NCI-H526 treated with DMSO at 0.1 percent for 48 hours (cell line): ENCODE measurements around the gene PRAMEF4.
"Not testable (repeated sequence)": the region's sequence is repeated elsewhere in the genome, so short reads cannot be mapped to it uniquely, and the experiment has no call there.

ENCODE experiments used
- DNase-seq: peaks from one replicate; lab custom pipeline; 2025; lab: John Stamatoyannopoulos, UW

Gene PRAMEF4

GRCh38 chr1:12886101-12886500 is at the start of gene PRAMEF4:
Gene PRAMEF4, minus strand, starts transcription at chr1:12886201. Its CDS starts 2,807 bp downstream, at chr1:12883394.
- DNase-seq = not testable (repeated sequence)

GRCh38 chr1:12924368-12924767 is 38.4 kb upstream of the PRAMEF4 start:
- not testable (repeated sequence) for DNase-seq

- DNase-seq = not testable (repeated sequence)
Measured at GRCh38 chr1:12921749-12922148, 35.7 kb upstream of the PRAMEF4 start.

GRCh38 chr1:12916310-12916709 is 30.3 kb upstream of the PRAMEF4 start, which contains the start of gene PRAMEF7:
Gene PRAMEF7, plus strand, starts transcription at chr1:12916610. Its CDS starts 1,083 bp downstream, at chr1:12917693.
- DNase-seq = not testable (repeated sequence)

- DNase-seq = not testable (repeated sequence)
Measured at GRCh38 chr1:12903793-12904572, 18.0 kb upstream of the PRAMEF4 start.

GRCh38 chr1:12899186-12899585 is 13.2 kb upstream of the PRAMEF4 start:
- DNase-seq = not testable (repeated sequence)

- DNase-seq = not testable (repeated sequence)
Measured at GRCh38 chr1:12898170-12898569, 12.2 kb upstream of the PRAMEF4 start, which contains the start of gene PRAMEF10. Gene PRAMEF10, minus strand, starts transcription at chr1:12898270. Its CDS starts 2,423 bp downstream, at chr1:12895847.

GRCh38 chr1:12878453-12878852 is 7.5 kb downstream of the PRAMEF4 start:
- not testable (repeated sequence) for DNase-seq

- not testable (repeated sequence) for DNase-seq
Measured at GRCh38 chr1:12863131-12863880, 22.7 kb downstream of the PRAMEF4 start.

- DNase-seq = not testable (repeated sequence)
Measured at GRCh38 chr1:12856786-12857185, 29.2 kb downstream of the PRAMEF4 start, which contains the start of gene PRAMEF2. Gene PRAMEF2, plus strand, starts transcription at chr1:12857086. Its CDS starts 1,924 bp downstream, at chr1:12859010.

- DNase-seq = no peak
Measured at GRCh38 chr1:12851779-12852178, 34.2 kb downstream of the PRAMEF4 start.

- DNase-seq = not testable (repeated sequence)
Measured at GRCh38 chr1:12848620-12849019, 37.4 kb downstream of the PRAMEF4 start, which contains the start of gene HNRNPCL1. Gene HNRNPCL1, minus strand, starts transcription at chr1:12848720. Its CDS starts 431 bp downstream, at chr1:12848289.

GRCh38 chr1:12833251-12833650 is 52.8 kb downstream of the PRAMEF4 start:
- DNase-seq = not testable (repeated sequence)

- not testable (repeated sequence) for DNase-seq
Measured at GRCh38 chr1:12831310-12831709, 54.7 kb downstream of the PRAMEF4 start, which contains the start of gene PRAMEF11. Gene PRAMEF11, minus strand, starts transcription at chr1:12831410. Its CDS starts 2,621 bp downstream, at chr1:12828789.
